Vagina (tissue), 2 donors: ENCODE measurements around the gene MESP2.

Experiments
- POLR2A ChIP-seq, 2 donors: fragments of 450-650 bp; IDR thresholded peaks; one replicate each; pipeline ENCODE4 v1.6.1; 2017; ENCODE audit warnings: antibody characterized with exemption in 2 of 2, mild to moderate bottlenecking in 2 of 2, moderate library complexity in 2 of 2
- POLR2AphosphoS5 ChIP-seq, 2 donors: sonication (generic); formaldehyde crosslinking; IDR thresholded peaks; one replicate each; pipeline ENCODE4 v1.9.0; 2017; ENCODE audit warnings: antibody characterized with exemption in 2 of 2, mild to moderate bottlenecking in 2 of 2, low read depth in 1 of 2; ENCODE audit not compliant: insufficient read depth in 1 of 2
- TF ChIP-seq, protein P1 (sequence below), 3 experiments: fragments of 450-650 bp in 2 of 3; fragments of 200-600 bp in 1 of 3; sonication (generic) in 1 of 3; IDR thresholded peaks; one replicate each; pipeline ENCODE4 v1.5.1; 2017 to 2019; ENCODE audit warnings: antibody characterized with exemption in 3 of 3, mild to moderate bottlenecking in 2 of 3, moderate library complexity in 2 of 3

DNA sequence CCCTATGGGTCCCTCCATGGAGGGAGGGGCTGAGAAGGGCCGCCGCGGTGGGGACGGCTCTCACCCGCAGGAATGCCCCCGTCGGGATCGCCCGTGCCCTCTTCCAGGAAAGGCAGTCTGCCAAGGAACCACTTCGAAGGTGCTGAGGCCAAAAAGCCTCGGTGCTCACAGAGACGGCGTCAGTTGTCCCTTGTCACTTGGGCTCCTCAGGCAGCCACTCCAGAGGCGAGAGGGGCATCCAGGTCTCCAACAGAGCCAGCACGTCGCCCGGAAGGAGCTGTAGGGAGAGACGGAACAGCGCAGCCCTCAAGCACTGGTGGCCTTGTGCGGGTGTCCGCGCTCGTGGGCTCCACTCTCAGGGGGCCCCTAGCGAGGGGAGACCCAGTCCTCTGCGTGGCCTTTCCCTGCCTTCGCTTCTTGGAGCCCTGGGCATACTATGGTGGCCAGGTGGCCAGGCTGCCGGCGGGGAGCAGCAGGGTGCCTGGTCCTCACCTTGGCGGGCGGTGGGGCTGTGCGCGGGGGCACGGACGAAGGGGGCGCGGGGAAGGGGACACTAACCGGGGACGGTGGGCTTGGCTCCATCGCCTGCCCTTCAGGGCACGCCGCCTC lies 26.1 kb upstream of the MESP2 start:
- TF ChIP-seq, protein P1, sequence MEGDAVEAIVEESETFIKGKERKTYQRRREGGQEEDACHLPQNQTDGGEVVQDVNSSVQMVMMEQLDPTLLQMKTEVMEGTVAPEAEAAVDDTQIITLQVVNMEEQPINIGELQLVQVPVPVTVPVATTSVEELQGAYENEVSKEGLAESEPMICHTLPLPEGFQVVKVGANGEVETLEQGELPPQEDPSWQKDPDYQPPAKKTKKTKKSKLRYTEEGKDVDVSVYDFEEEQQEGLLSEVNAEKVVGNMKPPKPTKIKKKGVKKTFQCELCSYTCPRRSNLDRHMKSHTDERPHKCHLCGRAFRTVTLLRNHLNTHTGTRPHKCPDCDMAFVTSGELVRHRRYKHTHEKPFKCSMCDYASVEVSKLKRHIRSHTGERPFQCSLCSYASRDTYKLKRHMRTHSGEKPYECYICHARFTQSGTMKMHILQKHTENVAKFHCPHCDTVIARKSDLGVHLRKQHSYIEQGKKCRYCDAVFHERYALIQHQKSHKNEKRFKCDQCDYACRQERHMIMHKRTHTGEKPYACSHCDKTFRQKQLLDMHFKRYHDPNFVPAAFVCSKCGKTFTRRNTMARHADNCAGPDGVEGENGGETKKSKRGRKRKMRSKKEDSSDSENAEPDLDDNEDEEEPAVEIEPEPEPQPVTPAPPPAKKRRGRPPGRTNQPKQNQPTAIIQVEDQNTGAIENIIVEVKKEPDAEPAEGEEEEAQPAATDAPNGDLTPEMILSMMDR (IDR thresholded peaks at IDR 0.05): no peak
- no peak for TF ChIP-seq POLR2AphosphoS5 (IDR thresholded peaks at IDR 0.05; ENCODE audit: insufficient read depth in 1 of 2, low read depth in 1 of 2)
- TF ChIP-seq POLR2A (IDR thresholded peaks at IDR 0.05): no peak
